Posterior vena cava (tissue), 2 donors: ENCODE measurements around the gene CMTM7. TPM values are rescaled to one million over a fixed set of nuclear protein-coding genes. Genes with fewer than 3 reads are reported as not detected.
A peak's percentile ranks its signal among the peaks of the same experiment; 100 is the strongest.

Experiments
- DNase-seq: peaks from one replicate; pipeline ENCODE4 v3.0.0-alpha.2; 2020; ENCODE audit warnings: low spot score
- intact Hi-C, 2 donors: fragments of 100-400 bp; cut with DNase I; formaldehyde crosslinking; loops; one replicate each; pipeline versions ENCODE4 v1.14.1 to v1.14.2; 2022 to 2023
- total RNA-seq, 2 donors: library from RNA; stranded (reverse); fragmentation: NEBNext Ultra II Directional; extraction: Animal tissue kit (Norgen Biotek cat#: 25700); gene quantifications; one replicate each; pipeline ENCODE4 v1.2.1, GENCODE V29; 2021
- donor health status: DM: yes; HTN: yes; CAD: no.
- donor health status: DM: yes; HTN: yes; CAD: no.

The CMTM7 gene
- total RNA-seq, 2 donors from 2014 or later: 9.2 to 10.7 TPM

GRCh38 chr3:32406486-32407408 lies 15.1 kb downstream of the CMTM7 start:
- intact Hi-C loops: loop anchor here in 1 of 2 donors (2.0 kb wide), 1 partner anchor 74 kb away; no protein-coding TSS in a partner anchor
- DNase-seq: no peak

- intact Hi-C loops: no loop called here
- DNase-seq: no peak
Measured at GRCh38 chr3:32410367-32411246, 19.0 kb downstream of the CMTM7 start.

- DNase-seq: no peak
- intact Hi-C loops: no loop called here
Measured at GRCh38 chr3:32411442-32411841, 19.8 kb downstream of the CMTM7 start.

GRCh38 chr3:32412887-32413286 lies 21.2 kb downstream of the CMTM7 start:
- intact Hi-C loops: no loop called here
- no peak for DNase-seq

- DNase-seq: no peak
- intact Hi-C loops: no loop called here
Measured at GRCh38 chr3:32413845-32414521, 22.3 kb downstream of the CMTM7 start.

GRCh38 chr3:32414522-32415202 lies 23.0 kb downstream of the CMTM7 start:
- DNase-seq: no peak
- intact Hi-C loops: no loop called here

- DNase-seq: no peak
Measured at GRCh38 chr3:32419742-32420125, 28.1 kb downstream of the CMTM7 start.

GRCh38 chr3:32420126-32421038 lies 28.7 kb downstream of the CMTM7 start:
- intact Hi-C loops: no loop called here
- no peak for DNase-seq

More at GRCh38 chr3:32419742-32420125, 28.1 kb downstream of the CMTM7 start:
- intact Hi-C loops: no loop called here

- DNase-seq: no peak
- intact Hi-C loops: no loop called here
Measured at GRCh38 chr3:32421185-32421584, 29.5 kb downstream of the CMTM7 start.

- DNase-seq: peak; percentile 92
- intact Hi-C loops: no loop called here
Measured at GRCh38 chr3:32421991-32422859, 30.6 kb downstream of the CMTM7 start.

GRCh38 chr3:32422943-32423342 lies 31.3 kb downstream of the CMTM7 start:
- no peak for DNase-seq
- intact Hi-C loops: no loop called here

GRCh38 chr3:32423534-32423933 lies 31.9 kb downstream of the CMTM7 start:
- no peak for DNase-seq
- intact Hi-C loops: no loop called here

- no peak for DNase-seq
- intact Hi-C loops: no loop called here
Measured at GRCh38 chr3:32423956-32424557, 32.4 kb downstream of the CMTM7 start.

GRCh38 chr3:32424581-32425250 lies 33.1 kb downstream of the CMTM7 start:
- DNase-seq: no peak
- intact Hi-C loops: no loop called here

- DNase-seq: no peak
Measured at GRCh38 chr3:32428092-32429068, 36.7 kb downstream of the CMTM7 start.

More at GRCh38 chr3:32428092-32429068, 36.7 kb downstream of the CMTM7 start:
- intact Hi-C loops: no loop called here
